HG02973 (cell line): ENCODE data around the gene TTBK1.

ENCODE experiments used
- ATAC-seq: cut with Tn5 transposase; IDR thresholded peaks from one replicate; pipeline ENCODE4 v1.9.1; 2021; ENCODE audit warnings: moderate library complexity; ENCODE audit not compliant: unreplicated experiment

Gene TTBK1

DNA sequence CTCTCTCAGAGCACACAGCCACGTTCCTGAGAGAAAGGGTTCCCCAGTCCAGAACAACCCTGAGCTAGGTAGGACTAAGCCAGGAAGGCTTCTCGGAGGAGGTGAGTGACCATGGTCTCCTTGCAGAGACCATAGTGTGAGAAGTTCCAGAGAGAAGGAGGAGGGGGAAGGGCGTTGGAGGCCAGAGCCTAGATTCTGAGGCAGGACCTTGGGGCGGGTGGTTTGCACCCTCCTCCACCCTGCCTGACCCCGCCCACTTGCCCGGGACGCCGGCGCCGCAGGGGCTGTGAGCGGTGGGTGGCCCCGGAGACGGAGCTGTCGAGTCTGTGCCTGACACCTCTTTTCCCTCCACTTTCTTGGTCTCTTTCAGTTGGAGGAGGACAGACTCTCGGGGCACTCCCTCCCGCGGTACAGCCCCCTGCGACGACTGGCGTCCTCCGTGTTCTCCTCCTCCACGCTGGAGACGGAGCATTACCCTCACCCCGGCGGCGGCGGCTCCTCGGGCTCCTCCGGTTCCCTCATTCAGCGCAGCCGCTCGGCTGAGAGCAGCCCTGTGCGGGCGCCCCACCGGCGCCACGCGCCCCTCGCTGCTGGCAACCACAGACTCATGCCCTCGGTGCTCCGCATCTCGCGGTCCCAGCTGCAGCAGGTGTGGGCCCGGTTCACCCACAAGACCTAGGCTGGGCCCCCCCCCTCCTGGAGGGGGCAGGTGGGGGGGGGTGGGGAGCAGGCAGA, 26.2 kb downstream of the TTBK1 start:
- ATAC-seq, result no peak

DNA sequence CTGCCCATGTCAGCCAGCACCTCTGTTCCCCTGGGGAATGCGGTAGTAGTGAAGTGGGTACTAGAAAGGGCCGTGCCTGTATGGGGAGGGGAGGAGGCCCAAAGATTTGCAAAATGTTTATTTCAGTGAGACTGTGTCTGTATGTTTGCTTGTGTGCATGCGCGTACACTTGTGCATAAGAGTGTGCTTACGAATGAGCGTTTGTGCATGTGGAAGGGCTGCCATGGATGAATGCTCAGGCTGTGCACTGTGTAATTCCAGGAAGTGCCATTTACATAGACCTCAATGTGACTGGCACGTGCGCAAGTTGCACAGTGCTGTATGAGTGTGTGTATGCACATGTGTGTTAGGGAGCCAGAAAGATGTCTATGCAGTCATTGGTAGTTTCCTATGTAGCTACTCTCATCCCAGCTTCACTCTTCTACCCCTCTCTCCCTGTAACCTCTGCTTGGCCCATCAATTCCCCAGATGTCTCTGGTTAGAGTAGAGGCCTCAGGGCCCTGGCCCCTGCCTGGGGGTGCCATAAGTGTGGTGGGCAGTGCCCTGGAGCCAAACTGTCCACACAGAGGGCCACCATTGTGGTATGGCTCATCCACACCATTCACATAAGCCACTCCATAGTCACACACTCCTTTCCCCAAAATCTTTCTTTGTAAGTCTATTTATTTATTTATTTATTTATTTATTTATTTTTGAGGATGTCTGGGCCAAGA, 28.0 kb downstream of the TTBK1 start:
- ATAC-seq, result no peak

DNA sequence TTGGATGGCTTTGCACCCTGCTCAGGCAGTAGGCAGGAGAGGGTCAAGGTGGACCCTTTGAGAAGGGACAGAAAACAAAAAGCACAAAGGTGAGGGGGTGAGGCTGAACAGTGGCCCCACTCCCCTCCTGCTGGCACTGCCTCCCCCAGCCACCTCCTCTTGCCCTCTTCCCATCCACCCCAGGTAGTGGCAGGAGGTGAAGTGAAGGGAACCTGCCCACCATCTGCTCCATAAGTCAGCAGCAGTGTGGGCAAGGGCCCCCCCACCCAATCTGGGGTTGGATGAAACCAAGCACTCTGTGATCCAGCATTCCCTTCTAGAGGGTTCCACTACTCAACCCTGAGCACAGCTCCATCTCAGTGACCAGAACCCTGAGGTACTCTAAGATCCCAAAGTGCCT, 28.7 kb downstream of the TTBK1 start:
- no peak for ATAC-seq

DNA sequence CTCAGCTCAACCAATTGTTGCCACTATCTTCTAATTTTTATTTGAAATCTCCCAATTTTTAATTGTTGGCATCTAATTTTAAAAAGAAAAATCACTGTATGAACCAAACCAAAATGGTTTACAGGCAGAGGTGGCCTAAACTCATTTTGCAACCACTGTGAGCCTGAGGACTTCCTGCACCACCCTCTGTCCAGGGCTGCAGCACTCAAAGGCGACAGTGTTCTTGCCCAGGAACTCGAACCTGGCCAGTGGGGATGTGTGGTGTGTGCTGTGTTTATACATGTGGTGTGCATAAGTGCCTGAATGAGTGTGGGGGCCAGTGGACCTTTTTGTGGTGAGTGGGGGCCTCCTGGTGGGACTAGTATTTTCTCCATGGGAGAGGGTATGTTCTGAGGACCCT, 30.4 kb downstream of the TTBK1 start:
- no peak for ATAC-seq

- ATAC-seq, result no peak
These were observed 31.0 kb downstream of the TTBK1 start for GRCh38 chr6:43274127-43274915.

DNA sequence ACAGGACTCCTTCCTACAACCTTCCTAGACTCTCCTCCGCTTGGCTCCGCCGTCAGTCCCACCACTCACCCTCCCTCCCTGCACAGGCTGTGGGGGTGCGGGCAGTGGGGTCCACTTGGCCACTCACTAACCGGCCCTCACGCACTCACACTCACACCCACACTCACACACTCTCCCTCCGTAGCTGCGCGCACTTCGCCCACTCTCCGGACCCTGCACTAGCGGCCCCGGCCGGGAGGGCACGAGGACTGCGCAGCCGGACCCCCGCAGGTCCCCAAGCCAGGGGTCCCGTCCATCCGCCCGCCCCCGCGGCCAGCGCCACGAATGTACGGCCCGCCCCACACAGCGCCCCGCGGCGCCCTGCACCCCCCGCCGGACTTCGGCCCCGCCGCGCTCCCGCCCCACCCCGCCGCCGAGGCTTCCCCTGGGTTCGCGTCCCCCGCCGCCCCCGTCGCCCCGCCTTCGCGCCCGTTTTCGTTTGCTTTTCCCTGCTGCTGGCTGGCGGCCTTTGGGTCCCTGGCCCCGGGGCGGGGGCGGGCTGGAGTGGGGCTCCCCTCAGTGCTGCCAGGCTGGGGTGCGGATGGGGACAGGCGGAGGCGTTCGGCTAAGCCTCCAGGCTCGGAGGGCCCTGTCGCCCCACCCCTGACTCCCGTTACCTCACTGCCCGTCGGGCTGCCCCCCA, 31.8 kb downstream of the TTBK1 start:
- ATAC-seq, result no peak

GRCh38 chr6:43275801-43276576, 32.7 kb downstream of the TTBK1 start:
- no peak for ATAC-seq

DNA sequence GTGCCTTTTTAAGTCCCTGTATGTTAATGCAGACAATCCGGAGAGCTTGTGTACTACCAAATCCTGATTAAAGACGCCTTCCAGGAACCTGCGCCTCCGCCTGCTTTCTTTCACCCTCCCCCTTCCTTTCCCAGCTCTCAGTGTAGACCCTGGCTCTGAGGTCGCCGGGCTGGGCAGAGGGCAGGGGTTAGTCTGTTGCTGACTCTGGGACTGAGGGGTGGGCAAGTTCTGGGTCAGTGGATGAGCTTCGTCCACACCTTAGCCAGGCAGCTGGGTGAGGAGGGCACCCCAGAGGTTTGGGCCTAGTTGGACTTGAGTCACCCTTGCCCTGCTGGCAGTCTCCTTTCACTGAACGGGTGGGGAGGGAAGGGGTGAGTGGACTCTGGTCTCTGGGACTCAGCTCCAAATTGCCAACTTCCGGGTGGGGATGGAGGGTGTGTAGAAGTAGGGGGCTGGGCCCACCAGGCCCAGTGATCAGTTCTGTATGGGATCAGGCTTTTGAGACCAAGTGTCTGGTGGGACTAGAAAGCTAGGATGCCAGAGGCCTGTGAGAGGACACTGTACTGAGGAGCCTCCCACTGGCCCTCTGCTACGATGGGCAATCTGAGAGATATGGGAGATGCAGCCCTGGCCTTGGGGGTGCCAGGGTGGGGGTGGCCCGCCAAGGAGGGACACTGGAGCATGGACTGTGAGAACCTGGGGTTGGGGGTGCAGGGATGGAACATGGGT, 33.5 kb downstream of the TTBK1 start:
- no peak for ATAC-seq

DNA sequence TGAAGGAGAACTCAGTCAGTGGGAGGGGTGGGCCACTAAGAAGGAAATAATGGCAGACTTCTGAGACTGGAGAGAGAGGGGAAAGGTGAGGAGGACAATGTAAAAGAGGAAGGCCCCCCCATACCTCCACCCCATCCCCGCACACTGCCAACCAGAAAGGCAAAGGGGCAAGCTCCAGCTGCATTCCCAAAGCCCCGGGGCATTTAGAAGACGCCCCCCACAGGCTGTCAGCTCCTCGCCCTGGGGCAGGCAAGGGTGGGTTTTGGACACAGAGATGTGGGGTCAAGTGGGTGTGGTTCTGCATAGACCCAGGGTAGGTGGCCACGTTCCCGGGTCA, 34.0 kb downstream of the TTBK1 start:
- ATAC-seq, result no peak

DNA sequence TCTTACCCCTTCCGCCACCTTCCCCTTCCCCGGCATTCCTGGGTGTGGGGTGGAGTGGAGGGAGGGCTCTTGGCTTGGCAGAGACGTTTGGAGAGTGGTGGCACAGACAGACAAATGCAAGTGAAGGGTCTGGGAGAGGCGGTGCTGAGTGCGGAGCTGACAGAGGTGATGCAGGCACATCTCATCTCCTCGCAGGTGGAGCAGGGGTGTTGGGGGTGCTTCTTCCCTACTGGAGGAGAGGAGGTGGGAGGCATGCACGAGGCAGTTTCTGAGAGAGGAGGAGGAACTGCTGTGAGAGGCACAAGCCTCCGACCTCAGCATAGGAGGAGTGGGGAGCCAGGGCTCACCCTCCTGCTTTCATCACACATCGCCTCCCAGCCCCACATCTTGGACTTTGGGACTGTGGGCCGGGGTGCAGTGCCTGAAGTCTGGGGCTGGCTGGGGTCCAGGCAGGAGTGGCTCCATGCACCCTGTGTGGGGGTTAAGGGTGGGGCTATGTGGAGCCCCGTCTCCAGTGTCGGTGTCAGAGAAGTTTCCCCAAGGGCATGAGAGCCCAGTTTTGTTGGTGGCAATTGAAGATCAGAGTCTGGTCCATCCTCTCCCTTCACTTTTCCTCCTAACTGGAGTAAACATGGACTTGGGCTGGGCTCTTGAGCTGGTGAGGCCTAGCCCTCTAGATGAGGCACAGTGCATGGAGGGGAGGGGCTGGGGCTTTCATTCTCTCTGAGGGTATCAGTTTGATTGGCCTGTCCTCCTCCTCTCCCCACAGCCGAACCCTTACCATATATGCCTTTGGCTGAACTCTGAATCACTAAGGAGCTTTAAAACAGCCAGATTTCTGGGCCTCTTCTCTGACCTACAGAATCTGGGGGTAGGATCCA, 34.6 kb downstream of the TTBK1 start:
- ATAC-seq, result no peak

DNA sequence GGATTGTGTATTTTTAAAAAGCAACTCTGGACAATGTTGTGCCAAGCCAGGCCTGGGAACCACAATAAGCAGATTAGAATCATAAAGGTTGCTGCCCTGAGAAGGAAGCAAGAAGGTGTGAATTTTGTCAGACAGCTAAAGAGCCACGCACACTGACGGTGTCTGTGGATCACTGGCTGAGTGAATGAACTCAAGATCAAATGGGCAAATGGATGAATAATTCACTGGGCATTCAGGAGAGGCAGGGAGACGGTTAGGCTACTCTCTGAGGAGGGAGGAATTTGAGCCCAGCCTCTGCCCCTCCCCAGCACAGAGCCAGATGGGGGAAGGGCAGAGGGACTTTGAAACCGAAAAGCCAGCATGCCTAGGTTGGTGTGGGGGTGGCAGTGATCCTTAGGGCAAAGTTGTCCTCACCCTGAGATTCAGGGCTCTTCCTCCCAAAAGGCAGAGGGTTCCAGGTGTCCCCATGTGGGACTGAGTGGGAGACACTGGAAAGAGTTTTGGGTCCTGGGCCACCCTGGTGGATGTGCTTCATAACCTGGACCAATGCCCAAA, 35.3 kb downstream of the TTBK1 start:
- no peak for ATAC-seq

- ATAC-seq, result no peak
These were observed 37.0 kb downstream of the TTBK1 start for GRCh38 chr6:43280234-43280633.

GRCh38 chr6:43282060-43282459, 38.8 kb downstream of the TTBK1 start:
- ATAC-seq, result no peak

- no peak for ATAC-seq
These were observed 39.6 kb downstream of the TTBK1 start for GRCh38 chr6:43282636-43283513.

- ATAC-seq, result no peak
These were observed 40.2 kb downstream of the TTBK1 start for GRCh38 chr6:43283514-43283901.

DNA sequence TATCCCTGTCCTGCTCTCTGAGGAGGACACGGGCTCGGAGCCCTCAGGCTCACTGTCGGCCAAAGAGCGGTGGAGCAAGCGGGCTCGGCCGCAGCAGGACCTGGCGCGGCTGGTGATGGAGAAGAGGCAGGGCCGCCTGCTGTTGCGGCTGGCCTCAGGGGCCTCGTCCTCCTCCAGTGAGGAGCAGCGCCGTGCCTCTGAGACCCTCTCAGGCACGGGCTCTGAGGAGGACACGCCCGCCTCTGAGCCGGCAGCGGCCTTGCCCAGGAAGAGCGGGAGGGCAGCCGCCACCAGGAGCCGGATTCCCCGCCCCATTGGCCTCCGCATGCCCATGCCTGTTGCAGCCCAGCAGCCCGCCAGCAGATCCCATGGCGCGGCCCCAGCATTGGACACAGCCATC, 40.6 kb downstream of the TTBK1 start:
- ATAC-seq, result no peak

DNA sequence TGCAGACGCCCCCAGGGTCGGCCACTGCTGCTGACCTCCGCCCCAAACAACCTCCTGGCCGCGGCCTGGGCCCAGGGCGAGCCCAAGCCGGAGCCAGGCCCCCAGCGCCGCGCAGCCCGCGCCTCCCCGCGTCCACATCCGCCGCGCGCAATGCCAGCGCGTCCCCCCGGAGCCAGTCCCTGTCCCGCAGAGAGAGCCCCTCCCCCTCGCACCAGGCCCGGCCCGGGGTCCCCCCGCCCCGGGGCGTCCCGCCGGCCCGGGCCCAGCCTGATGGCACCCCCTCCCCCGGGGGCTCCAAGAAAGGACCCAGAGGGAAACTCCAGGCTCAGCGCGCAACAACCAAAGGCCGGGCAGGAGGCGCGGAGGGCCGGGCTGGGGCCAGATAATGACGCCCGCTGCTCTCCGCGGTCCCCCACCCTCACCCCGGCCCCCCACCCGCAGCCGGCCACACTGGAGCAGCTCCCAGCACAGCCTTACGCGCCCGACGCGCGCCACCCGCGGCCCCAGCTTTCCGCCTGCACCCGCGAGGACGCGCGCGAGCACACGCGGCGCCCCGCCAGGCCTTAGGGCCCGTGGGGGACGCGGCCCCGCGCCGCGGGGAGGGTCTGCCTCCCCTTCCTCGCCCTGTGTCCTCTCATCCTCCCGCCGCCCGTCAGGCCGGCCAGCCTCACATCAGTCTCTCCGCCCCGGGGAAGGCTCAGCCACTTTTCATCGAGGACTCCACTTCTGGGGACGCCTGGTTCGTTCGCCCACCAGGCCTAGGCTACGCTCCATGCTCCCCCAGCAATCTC, 41.9 kb downstream of the TTBK1 start:
- ATAC-seq, result no peak
